GM21717 (cell line): ENCODE data around the gene DNAJC3.
A peak's percentile ranks its signal among the peaks of the same experiment; 100 is the strongest.
"Not testable (repeated sequence)": the region's sequence is repeated elsewhere in the genome, so short reads cannot be mapped to it uniquely, and the experiment has no call there.

ENCODE experiments used
- ATAC-seq: cut with Tn5 transposase; IDR thresholded peaks from one replicate; pipeline ENCODE4 v1.9.1; 2021; ENCODE audit warnings: mild to moderate bottlenecking, moderate library complexity; ENCODE audit not compliant: unreplicated experiment

The DNAJC3 gene

GRCh38 chr13:95667235-95667634, 9.7 kb upstream of the DNAJC3 start:
- not testable (repeated sequence) for ATAC-seq

GRCh38 chr13:95671597-95671996, 5.3 kb upstream of the DNAJC3 start:
- no peak for ATAC-seq

- peak; percentile 21 for ATAC-seq
Observed at GRCh38 chr13:95676105-95676761, 706 bp upstream of the DNAJC3 start.

DNA sequence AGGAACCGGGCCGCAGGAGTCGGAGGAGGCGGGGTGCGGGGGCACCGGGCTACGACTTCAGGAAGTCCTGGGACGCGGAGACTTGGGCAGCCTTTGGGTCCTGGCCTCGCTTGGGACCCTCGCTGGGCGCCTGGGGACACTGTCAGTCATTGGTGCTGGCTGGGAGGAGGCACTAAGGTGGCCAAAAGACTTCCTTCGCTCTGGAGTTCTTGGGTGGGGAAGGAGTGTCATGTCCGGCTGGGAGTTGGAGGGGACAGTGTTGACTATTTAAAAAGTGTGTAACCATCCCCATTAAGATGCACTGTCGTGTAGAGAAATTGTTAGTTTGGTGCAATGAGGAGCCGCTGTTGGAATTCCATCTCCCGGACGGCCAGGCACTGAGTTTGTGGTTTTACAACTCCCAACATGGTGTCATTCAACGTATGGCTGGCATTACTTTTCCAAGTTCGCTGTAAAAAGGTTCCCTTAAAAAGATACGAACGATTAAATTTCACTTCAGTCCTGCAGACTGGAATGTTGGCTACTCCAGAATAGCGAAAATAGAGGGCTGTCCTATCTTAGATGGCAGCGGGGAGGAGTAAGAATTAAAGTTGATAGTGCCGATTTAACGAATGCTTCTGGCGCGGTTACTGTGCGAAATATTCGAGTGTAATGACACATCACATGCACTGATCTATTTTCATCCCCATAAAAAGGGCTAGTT, 776 bp downstream of the DNAJC3 start:
- peak; percentile 14 for ATAC-seq

- ATAC-seq: no peak
Observed at GRCh38 chr13:95678967-95679366, 2.0 kb downstream of the DNAJC3 start.

- ATAC-seq: no peak
Observed at GRCh38 chr13:95679722-95680121, 2.8 kb downstream of the DNAJC3 start.

GRCh38 chr13:95684418-95684817, 7.5 kb downstream of the DNAJC3 start:
- ATAC-seq: no peak

GRCh38 chr13:95684960-95685359, 8.0 kb downstream of the DNAJC3 start:
- not testable (repeated sequence) for ATAC-seq

- ATAC-seq: no peak
Observed at GRCh38 chr13:95689582-95689926, 12.6 kb downstream of the DNAJC3 start.

DNA sequence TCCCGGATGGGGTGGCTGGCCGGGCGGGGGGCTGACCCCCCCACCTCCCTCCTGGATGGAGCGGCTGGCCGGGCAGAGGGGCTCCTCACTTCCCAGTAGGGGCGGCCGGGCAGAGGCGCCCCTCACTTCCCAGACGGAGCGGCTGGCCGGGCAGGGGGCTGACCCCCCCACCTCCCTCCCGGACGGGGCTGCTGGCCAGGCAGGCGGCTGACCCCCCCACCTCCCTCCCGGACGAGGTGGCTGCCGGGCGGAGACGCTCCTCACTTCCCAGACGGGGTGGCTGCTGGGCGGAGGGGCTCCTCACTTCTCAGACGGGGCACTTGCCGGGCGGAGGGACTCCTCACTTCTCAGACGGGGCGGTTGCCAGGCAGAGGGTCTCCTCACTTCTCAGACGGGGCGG, 14.0 kb downstream of the DNAJC3 start:
- ATAC-seq: not testable (repeated sequence)

GRCh38 chr13:95697052-95697680, 20.2 kb downstream of the DNAJC3 start:
- no peak for ATAC-seq

DNA sequence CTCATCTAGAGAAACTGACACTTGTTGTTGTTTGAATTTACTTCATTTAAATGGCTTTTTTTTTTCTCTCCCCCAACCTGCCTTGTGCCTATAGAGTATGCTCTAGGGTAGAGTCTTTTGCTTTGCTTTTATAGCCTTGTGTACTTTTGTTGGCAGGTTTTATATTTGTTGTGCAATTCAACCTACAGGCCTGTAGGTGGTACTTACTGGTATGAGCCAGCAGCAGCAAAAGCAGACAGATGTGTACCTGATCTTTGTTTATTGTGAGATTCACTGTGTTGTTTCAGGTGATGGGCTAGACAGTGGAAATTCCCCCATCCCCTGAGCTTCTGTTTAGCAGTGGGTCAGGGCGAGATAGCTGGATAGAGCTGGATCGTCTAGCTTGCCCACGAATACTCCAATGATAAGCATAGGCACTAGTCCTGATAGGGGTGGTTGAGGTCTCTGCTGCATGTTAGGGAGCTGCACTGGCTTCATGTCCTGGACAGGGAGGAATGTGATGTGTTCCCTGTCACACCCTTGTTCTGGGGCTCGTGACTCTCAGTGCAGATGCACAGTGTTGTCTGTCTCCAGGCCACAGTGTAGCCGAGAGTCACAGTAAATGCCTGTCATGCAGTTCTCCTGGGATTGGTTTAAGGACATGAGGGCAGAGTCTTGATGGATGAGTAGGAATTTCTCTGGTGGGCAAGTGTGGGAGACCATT, 21.3 kb downstream of the DNAJC3 start:
- no peak for ATAC-seq

GRCh38 chr13:95703576-95703975, 26.6 kb downstream of the DNAJC3 start:
- ATAC-seq: no peak

GRCh38 chr13:95704510-95704909, 27.6 kb downstream of the DNAJC3 start:
- no peak for ATAC-seq

DNA sequence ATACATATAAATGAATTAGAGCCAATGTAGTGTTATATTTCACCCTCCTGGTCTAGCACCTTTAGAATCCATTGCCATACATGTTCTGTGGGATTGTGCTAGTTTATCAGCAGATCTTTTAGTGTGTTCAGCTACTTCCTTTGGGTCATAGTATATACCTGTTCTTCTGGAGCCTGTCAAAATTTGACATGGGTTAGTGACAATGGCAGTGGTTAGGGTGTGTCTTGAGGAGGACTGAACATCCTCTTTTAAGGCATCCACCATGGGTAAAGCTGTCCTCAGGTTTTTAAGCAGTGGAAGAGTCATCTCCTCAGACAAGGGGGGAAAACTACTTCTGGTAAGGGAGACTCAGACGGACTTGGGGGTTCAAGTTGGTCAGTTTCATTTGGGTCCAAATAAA, 29.4 kb downstream of the DNAJC3 start:
- no peak for ATAC-seq

GRCh38 chr13:95707035-95707434, 30.1 kb downstream of the DNAJC3 start:
- peak; percentile 42 for ATAC-seq

- ATAC-seq: peak; percentile 51
Observed at GRCh38 chr13:95707442-95708390, 30.8 kb downstream of the DNAJC3 start.

DNA sequence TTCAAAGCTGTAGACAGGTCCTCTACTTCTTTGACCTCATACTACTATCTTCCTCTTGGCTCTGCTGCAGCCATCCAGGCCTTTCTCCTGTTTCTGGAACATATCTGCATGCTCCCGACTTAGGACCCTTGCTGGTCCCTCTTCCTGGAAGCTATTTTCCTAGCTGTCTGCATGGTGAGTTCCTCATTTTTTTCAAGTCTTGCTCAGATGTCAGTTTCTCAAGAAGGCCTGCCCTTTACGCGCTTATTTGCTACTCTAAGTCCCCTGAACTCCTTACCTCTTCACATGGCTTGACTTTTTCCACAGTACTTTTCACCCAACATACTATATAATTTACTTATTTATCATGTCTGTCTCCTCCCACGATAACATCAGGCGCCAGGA, 31.4 kb downstream of the DNAJC3 start:
- ATAC-seq: no peak

GRCh38 chr13:95708811-95709500, 32.0 kb downstream of the DNAJC3 start:
- no peak for ATAC-seq

DNA sequence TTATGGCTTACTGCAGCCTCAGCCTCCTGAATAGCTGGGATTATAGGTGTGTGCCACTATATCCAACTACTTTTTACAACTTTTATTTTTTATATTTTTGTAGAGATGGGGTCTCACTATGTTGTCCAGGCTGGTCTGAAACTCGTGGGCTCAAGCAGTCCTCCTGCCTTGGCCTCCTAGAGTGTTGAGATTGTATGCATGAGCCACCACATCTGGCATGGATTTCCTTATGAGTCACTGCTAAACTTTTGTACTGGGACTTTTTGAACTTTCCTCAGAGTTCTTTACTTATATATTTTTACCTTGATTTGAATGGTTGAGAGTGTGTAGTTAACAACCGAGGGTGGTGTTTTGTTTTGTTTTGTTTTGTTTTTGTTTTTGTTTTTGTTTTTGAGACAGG, 33.4 kb downstream of the DNAJC3 start:
- no peak for ATAC-seq
